GM12872 (cell line): ENCODE measurements around the gene GRIN3B.
A peak's percentile ranks its signal among the peaks of the same experiment; 100 is the strongest.

Experiments used
- CTCF ChIP-seq: IDR thresholded peaks from 3 replicates; pipeline ENCODE4 v1.5.1; 2011; ENCODE audit warnings: low read depth, mild to moderate bottlenecking, low read length, moderate library complexity; ENCODE audit not compliant: insufficient read depth

The GRIN3B gene

GRCh38 chr19:1000591-1001537 is 645 bp downstream of the GRIN3B start:
- TF ChIP-seq CTCF = no peak

DNA sequence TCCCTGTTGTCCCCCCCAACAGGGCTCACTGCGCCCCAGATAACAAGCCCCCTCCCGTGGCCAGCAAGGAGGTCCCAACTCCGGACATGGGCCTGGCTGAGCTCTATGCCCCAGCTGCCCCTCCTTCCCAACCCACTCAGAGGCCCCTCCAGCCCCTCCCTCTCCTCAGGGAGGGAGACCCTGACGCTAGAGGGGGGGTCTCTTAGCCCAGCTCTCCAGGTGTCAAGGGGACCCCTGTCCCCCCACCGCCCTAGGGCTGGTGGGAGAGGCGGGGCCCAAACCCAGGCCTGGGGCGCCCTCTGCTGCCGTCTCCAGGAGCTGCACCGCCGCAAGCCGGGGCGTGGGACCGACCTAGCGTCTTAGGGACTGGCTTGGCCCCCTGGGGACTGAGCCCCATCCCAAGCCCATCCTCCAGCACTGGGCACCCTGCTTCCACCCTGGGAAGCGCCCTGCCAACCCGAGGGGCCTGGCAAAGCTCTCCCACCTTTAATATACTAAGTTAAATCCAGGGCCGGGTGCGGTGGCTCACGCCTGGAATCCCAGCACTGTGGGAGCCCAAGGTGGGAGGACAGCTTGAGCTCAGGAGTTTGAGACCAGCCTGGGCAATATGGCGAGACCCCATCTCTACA is 1.4 kb downstream of the GRIN3B start:
- TF ChIP-seq CTCF = peak; percentile 90

- no peak for TF ChIP-seq CTCF
Observed at GRCh38 chr19:1002600-1002999, 2.4 kb downstream of the GRIN3B start.

DNA sequence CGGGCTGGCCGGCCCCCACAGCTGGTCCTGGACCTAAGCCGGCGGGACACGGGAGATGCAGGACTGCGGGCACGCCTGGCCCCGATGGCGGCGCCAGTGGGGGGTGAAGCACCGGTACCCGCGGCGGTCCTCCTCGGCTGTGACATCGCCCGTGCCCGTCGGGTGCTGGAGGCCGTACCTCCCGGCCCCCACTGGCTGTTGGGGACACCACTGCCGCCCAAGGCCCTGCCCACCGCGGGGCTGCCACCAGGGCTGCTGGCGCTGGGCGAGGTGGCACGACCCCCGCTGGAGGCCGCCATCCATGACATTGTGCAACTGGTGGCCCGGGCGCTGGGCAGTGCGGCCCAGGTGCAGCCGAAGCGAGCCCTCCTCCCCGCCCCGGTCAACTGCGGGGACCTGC is 3.1 kb downstream of the GRIN3B start:
- no peak for TF ChIP-seq CTCF

DNA sequence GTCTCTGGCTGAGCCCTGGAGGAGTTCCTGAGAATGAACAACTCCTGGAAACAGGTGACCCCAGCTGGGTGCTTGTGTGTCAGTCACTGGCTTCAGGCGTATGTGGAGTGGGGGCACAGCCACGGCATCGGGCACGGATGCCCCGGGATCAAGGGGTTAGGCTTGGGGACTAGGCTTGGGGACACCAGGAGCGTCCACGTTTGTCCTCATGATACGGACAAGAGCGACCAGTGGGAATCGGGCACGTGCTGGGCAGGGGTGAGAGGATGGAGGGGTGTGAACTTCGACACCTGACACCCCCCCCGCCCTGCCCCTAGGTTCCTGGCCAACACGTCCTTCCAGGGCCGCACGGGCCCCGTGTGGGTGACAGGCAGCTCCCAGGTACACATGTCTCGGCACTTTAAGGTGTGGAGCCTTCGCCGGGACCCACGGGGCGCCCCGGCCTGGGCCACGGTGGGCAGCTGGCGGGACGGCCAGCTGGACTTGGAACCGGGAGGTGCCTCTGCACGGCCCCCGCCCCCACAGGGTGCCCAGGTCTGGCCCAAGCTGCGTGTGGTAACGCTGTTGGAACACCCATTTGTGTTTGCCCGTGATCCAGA is 4.1 kb downstream of the GRIN3B start:
- no peak for TF ChIP-seq CTCF

- TF ChIP-seq CTCF = no peak
Observed at GRCh38 chr19:1004803-1005664, 4.8 kb downstream of the GRIN3B start.
